ENCODE measurements around the gene ZSCAN20.

DNA sequence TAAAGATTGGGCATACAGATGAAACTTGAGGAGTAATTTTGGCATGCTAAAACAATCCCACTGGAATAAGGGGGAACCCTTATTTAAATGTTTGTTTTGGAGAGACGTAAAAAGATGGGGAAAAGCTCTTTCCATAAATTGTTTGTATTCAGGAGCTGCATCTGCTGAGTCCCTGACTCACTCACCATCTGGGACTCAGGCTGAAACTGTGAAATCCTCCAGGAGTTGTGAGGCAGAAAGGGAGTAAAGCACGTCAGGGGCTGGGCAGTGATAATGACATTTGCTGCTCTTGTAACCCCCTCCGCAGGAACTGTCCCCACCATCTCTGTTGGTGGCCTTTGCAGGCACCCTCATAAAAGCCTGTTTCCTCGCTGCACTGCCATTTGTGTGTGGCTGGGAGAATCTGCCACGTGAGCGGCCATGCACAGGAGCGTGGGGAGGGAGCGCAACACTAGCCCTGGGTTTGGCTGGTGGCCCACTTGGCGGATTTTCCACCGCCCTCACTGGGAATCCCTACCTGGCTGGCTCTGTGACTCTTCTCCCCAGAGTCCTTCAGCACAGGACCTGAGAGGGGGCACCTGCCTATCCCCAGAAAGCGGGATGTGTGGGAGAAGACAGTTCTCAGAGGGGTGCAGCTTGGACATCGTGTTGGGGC, 45.3 kb downstream of the ZSCAN20 start:
- no peak for TF ChIP-seq POLR2A (IDR thresholded peaks at IDR 0.05; ENCODE audit: borderline replicate concordance, extremely low read depth, insufficient read depth, insufficient read length)
- no peak for TF ChIP-seq EZH2phosphoT487 (IDR thresholded peaks at IDR 0.05; ENCODE audit: borderline replicate concordance)
- TF ChIP-seq, protein P1, sequence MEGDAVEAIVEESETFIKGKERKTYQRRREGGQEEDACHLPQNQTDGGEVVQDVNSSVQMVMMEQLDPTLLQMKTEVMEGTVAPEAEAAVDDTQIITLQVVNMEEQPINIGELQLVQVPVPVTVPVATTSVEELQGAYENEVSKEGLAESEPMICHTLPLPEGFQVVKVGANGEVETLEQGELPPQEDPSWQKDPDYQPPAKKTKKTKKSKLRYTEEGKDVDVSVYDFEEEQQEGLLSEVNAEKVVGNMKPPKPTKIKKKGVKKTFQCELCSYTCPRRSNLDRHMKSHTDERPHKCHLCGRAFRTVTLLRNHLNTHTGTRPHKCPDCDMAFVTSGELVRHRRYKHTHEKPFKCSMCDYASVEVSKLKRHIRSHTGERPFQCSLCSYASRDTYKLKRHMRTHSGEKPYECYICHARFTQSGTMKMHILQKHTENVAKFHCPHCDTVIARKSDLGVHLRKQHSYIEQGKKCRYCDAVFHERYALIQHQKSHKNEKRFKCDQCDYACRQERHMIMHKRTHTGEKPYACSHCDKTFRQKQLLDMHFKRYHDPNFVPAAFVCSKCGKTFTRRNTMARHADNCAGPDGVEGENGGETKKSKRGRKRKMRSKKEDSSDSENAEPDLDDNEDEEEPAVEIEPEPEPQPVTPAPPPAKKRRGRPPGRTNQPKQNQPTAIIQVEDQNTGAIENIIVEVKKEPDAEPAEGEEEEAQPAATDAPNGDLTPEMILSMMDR (IDR thresholded peaks at IDR 0.05 in 2 of 3, conservative IDR thresholded peaks at IDR 0.05 in 1 of 3; ENCODE audit: borderline replicate concordance in 1 of 3, insufficient read depth in 1 of 3, low read depth in 2 of 3, low read length in 2 of 3) = no peak
- TF ChIP-seq FOSL1 (IDR thresholded peaks at IDR 0.05; ENCODE audit: low read depth) = no peak
- no peak for TF ChIP-seq SP1 (IDR thresholded peaks at IDR 0.05; ENCODE audit: low read depth)
- no peak for TF ChIP-seq SIN3A (IDR thresholded peaks at IDR 0.05; ENCODE audit: low read depth)
- TF ChIP-seq RAD21 (IDR thresholded peaks at IDR 0.05; ENCODE audit: low read depth) = no peak
- TF ChIP-seq, protein P2, sequence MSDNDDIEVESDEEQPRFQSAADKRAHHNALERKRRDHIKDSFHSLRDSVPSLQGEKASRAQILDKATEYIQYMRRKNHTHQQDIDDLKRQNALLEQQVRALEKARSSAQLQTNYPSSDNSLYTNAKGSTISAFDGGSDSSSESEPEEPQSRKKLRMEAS (IDR thresholded peaks at IDR 0.05) = no peak
- no peak for TF ChIP-seq YY1 (IDR thresholded peaks at IDR 0.05; ENCODE audit: extremely low read depth, insufficient replicate concordance, low read depth, low read length)
- no peak for TF ChIP-seq POLR2AphosphoS5 (IDR thresholded peaks at IDR 0.05; ENCODE audit: low read depth, low read length)
- TF ChIP-seq, protein P3, sequence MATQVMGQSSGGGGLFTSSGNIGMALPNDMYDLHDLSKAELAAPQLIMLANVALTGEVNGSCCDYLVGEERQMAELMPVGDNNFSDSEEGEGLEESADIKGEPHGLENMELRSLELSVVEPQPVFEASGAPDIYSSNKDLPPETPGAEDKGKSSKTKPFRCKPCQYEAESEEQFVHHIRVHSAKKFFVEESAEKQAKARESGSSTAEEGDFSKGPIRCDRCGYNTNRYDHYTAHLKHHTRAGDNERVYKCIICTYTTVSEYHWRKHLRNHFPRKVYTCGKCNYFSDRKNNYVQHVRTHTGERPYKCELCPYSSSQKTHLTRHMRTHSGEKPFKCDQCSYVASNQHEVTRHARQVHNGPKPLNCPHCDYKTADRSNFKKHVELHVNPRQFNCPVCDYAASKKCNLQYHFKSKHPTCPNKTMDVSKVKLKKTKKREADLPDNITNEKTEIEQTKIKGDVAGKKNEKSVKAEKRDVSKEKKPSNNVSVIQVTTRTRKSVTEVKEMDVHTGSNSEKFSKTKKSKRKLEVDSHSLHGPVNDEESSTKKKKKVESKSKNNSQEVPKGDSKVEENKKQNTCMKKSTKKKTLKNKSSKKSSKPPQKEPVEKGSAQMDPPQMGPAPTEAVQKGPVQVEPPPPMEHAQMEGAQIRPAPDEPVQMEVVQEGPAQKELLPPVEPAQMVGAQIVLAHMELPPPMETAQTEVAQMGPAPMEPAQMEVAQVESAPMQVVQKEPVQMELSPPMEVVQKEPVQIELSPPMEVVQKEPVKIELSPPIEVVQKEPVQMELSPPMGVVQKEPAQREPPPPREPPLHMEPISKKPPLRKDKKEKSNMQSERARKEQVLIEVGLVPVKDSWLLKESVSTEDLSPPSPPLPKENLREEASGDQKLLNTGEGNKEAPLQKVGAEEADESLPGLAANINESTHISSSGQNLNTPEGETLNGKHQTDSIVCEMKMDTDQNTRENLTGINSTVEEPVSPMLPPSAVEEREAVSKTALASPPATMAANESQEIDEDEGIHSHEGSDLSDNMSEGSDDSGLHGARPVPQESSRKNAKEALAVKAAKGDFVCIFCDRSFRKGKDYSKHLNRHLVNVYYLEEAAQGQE (IDR thresholded peaks at IDR 0.05; ENCODE audit: low read depth) = no peak

Data from HCT116 (cell line).